SH-SY5Y (cell line): ENCODE results near the gene MEMO1.

Experiments
- GATA2 ChIP-seq: IDR thresholded peaks from 2 replicates; pipeline ENCODE4 v1.6.1; 2011; ENCODE audit warnings: mild to moderate bottlenecking, low read depth, low read length
- GATA3 ChIP-seq: IDR thresholded peaks from 2 replicates; pipeline ENCODE4 v1.6.1; 2011; ENCODE audit warnings: low read depth, mild to moderate bottlenecking, low read length, moderate library complexity

MEMO1 gene

GRCh38 chr2:31979018-31979417 is 31.8 kb downstream of the MEMO1 start:
- no peak for TF ChIP-seq GATA3
- TF ChIP-seq GATA2 = no peak

DNA sequence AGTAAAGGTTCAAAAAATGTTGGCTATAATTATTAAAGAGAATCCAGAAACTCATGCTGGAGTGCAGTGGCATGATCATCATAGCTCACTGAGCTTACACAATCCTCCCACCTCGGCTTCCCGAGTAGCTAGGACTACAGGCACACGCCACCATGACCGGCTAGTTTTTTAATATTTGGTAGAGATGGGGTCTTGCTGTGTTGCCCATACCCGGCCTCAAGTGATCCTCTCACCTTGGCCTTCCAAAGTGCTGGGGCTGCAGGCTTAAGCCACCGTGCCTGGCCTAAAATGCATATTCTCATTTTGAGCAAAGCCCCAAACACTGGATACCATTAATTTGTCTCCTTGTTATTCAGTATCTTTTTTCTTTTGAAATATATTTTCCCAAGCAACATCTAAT is 32.4 kb downstream of the MEMO1 start:
- TF ChIP-seq GATA2 = no peak
- TF ChIP-seq GATA3 = no peak

- TF ChIP-seq GATA2 = no peak
These were observed 37.1 kb downstream of the MEMO1 start for GRCh38 chr2:31973665-31974064.

DNA sequence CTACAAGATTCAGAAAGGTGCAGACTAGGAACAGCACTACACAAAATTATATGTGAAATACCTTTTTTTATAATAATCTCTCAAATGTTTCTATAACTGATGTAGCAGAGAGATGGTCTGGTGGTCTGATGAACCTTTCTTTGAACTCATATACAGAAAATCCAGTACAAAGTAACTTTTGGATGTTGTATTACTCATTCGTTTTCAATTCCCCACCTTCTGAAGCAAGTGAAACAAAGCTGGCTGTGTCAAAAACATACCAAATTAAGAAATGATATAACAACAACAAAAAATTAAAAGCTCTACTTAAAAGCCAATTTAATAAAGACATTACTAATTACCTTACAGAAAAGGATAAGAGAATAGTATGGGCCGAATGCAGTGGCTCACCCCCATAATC is 38.7 kb downstream of the MEMO1 start:
- TF ChIP-seq GATA2 = no peak
- no peak for TF ChIP-seq GATA3

GRCh38 chr2:31969178-31969577 is 41.6 kb downstream of the MEMO1 start:
- no peak for TF ChIP-seq GATA2
- no peak for TF ChIP-seq GATA3

DNA sequence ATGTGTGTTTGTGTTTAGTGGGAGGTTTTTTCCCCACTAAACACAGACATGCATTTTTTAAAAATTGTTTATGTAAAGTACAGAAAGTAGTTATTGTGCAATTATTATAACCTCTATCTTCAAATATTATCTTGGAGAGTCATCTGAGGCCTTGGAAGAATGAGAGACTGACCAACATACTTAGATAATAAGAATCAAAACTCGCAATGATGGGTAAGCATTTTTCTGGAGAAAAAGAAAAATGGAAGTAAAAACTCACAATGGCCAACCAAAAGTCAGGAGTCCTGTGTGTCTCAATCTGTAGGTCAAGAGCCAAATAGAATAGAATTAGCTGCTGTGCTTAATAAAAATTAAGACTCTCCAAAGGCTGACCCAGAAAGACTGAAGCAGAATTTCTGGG is 43.0 kb downstream of the MEMO1 start:
- TF ChIP-seq GATA2 (no peak), GATA3 (no peak)

DNA sequence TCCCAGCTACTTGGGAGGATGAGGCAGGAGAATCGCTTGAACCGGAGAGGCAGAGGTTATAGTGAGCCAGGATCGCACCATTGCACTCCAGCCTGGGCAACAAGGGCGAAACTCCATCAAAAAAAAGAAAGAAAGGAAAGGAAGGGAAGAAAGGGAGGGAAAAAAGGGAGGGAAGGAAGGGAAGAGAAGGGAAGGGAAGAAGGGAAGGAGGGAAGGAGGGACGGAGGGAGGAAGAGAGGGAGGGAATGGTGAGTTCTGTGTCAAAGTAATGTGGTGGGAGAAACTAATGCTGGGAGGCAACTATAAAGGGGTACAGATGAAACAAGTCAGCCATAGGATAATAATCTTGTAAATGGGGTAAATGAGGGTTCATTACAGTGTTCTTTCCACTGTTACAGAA is 45.7 kb downstream of the MEMO1 start:
- TF ChIP-seq GATA3 (no peak), GATA2 (no peak)

DNA sequence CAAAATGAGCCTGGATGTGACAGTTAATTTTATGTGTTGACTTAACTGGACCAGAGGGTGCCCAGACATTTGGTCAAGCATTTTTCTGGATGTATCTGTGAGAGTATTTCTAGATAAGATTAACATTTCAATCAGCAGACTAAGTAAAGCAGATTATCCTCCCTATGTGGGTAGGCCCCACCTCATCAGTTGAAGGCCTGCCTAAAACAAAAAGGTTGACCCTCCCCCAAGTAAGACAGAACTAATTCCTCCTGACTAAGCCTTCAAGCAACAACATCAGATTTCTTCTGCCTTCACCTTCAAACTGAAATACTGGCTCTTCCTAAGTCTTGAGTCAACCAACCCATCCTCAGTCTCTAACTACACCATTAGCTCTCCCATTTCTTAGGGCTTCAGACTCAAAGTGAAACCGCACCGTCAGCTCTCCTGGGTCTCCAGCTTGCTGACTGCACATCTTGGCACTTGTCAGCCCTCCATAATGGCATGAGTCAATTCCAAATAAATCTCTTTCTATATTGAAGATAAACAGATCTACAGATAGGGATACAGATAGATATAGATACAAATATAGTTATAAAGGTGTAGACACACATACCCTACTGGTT is 47.9 kb downstream of the MEMO1 start:
- TF ChIP-seq GATA3 (no peak), GATA2 (no peak)

DNA sequence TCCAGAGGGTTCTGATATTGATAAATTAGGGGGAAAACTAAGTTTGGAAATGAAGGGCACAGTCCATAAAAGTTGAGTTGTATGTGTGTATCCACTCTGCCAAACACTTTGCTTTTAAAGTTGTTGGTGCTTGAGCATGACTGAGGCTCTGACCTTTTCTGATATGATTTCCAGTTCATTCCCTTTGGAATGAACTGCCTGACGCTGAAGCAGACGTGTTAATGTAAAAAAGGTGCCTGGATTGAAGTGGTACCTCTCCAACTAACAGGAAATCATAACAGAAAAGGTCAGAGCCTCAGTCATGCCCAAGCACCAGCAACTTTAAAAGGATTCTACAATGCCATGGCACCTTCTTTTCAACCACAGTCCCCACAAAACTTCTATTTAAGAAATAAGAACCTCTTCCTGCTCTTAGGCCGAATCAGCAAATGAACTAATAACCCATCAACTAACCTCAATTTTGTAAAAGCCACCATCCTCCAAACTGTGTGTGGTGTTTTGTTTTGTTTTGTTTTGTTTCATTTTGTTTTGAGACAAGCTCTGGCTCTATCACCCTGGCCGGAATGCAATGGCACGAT is 52.6 kb downstream of the MEMO1 start:
- TF ChIP-seq GATA2 (no peak), GATA3 (no peak)

DNA sequence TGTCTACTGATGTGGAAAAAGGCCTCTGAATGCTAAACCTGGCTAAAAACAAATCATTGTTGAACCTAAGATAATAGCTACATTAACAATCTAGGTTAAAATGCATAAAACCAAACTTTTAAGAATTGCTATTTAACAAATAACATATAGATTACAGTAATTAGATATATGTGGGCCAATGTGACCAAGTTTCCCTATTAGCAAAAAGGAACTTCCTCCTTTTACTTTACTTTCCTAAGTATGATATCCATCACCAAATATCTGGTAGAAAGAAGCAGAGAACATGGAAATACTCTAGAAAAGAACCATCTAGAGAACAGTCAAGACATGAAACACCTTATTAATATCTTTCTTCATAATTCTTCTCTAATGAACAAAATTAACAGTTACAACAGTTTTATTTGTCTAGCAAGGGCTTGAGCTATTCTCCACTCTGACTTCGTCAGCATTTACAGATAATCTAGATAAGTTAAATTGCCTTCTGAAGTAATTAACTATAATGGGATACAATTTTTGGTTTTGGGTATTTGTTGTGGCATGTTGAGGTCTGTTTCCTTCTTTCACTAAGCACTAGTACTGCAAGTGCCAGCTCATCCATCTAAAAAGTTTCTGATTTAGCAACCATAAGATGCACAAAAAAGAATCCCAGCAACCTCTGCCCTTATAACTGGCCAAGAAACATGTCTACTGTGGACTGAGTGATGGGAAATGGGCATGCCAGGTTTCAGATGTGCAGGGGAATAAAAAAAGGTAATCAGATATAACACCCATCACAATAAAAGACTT is 53.3 kb downstream of the MEMO1 start:
- TF ChIP-seq GATA3 = no peak
- TF ChIP-seq GATA2 = no peak

DNA sequence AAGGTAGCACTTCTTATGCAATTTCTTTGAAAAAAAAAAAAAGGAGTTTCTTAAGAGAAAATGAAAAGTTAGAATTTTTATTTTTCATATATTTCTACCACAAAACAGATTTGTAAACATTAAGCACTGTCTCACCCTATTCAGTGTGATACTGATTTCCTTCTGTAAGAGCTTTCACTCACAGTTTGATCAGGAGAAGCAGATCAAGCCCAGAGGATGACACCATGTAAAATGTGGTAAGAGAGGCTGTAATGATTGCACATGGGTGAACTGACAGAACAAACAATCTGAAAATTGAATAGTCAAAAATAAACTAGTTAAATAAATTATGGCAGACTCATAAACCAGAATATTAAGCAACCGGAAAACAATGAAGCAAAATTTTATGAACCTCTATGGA is 54.5 kb downstream of the MEMO1 start:
- TF ChIP-seq GATA3 (no peak), GATA2 (no peak)

DNA sequence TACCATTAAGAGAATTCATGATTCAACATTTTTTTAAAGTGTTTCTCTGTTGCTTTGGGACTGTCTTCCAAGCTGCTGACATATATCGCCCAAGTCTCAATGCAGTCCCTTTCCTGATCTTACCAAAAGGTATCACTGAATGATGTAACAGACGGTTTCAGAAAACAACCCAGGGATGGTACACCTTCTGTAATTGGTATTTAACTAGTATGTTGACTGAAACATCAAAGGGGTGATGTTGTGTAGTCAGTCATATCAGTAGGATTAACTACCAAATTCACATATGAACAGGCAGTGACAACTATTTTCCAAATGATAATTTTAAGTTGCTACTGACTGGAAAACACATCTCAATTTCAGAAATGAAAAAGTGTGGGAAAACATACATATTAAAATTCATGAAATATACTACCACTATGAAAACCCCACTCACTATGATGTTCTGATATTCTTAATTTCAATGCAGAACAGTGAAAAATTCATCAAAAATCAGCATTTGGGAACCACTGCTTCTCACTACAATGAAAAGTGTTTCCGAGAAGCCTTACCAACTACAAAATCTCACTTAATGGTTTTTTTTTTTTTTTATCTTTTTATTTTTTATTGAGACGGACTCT is 59.8 kb downstream of the MEMO1 start:
- TF ChIP-seq GATA3 = no peak
- TF ChIP-seq GATA2 = no peak

DNA sequence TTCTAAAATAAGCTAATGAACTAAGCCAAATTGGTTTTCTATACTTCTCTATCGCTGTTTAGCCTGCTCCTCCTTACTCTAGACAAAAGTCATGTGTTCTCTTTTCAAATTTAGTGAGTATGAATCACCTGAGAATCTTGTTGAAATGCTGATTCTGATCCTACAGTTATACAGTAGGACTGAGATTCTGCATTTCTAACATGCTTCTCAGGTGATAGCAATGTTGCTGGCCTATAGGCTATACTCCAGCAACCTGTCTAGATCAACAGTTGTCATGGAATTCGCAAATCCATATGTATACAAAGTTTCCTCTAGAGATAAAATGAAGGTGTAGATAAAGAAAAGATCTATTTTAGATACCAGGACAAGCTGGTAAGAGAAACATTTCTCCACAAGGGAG is 62.9 kb downstream of the MEMO1 start:
- TF ChIP-seq GATA3 (no peak), GATA2 (no peak)

DNA sequence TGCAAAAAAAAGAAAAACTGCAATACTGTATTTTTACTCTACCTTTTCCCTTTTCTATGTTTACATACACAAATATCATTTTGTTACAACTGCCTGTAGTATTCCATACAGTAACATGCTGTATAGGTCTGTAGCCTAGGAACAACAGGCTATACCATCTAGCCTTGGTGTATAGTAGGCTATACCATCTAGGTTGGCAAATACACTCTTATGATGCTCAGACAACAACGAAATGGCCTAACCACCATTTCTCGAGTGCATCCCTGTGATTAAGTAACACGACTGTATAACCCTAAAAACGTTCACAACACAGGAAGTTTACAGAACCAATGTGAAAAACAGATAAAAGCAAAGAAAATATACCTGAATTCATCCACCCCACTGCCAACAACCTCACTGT is 64.0 kb downstream of the MEMO1 start:
- TF ChIP-seq GATA2 (no peak), GATA3 (no peak)

DNA sequence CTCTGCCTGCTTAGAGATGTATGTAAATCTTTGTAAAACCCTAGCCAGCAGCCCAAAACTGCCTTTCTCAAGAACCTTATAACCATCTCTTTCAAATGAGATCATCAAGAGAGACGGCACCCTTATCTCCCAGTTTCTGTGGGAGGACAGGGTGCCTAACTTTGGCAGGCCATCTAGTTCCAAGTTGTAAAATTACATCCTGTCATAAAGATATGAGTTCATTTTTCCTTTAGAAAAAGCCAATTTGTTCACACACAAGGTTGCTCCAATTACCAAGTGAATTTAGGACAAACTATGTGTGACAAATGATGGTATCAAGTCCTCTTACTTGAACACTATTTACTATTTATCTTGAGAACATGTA is 65.3 kb downstream of the MEMO1 start:
- TF ChIP-seq GATA2 (no peak), GATA3 (no peak)
